Right ventricle myocardium inferior (tissue), 1 donor: ENCODE data around the gene RIMBP3B. TPM values are rescaled to one million over a fixed set of nuclear protein-coding genes. Genes with fewer than 3 reads are reported as not detected.
"Not testable (repeated sequence)": the region's sequence is repeated elsewhere in the genome, so short reads cannot be mapped to it uniquely, and the experiment has no call there.

Source experiments
- ATAC-seq: fragments of 200-7000 bp; cut with Tn5 transposase; one replicate; pipeline ENCODE4 v1.9.1; 2020; ENCODE audit warnings: mild to moderate bottlenecking, moderate library complexity
- DNase-seq: peaks from one replicate; pipeline ENCODE4 v3.0.0; 2021; ENCODE audit errors: missing footprints
- intact Hi-C: fragments of 100-400 bp; cut with DNase I; formaldehyde crosslinking; loops from one replicate; pipeline ENCODE4 v1.11.0; 2022
- total RNA-seq: library from RNA; stranded (reverse); fragmentation: NEBNext Ultra II Directional; extraction: Animal tissue kit (Norgen Biotek cat#: 25700); gene quantifications from one replicate; pipeline ENCODE4 v1.2.1, GENCODE V29; 2021
- donor health status: DM: no; HTN: yes; CAD: no; lungs with severe emphysema.

Gene RIMBP3B
- total RNA-seq, 1 donor from 2014 or later = 0.08 TPM

DNA sequence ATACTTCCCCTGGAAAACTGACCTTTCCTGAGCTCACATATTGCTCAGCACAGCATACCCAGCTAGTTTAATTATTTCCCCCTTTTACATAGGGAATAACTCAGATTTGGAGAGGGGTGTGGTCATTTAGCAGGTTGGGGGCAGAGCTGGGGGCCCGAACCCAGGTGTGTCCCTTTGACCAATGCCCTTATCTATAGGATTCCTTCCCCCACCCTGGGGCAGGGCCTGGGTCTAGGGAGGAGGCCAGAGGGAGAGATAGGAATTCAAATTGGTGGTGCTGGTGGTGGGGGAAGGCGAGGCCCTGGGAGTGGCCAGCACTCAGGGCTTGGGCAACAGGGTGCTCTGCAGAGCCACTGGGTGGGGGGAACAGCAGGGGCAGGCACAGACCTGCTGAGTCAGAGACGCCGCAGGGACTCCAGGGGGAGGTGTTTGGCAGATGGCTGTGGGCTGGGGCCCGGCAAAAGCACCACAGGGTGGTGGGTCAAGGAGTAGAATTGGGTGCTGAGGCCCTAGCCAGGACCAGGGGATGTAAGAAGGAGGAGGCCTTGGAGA lies 19.3 kb downstream of the RIMBP3B start:
- not testable (repeated sequence) for ATAC-seq, DNase-seq

DNA sequence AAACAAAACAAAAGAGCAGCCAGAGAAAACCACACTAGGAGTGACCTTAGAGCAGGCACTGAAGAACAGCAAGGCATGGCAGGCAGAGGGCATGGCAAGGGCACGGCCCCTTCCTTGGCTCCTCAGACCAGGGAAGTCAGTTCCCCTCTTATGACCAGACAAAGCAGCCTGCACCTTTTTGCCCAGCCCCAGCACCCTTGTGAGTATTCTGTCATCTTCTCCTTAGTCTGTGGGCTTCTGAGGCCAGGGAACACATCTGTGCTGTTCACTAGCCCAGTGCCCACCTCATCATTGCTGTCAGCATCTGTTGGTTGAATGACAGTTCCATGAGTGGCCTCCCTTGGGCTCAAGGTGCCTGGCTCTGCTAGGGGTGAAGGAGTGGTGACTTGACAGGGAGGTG lies 23.6 kb downstream of the RIMBP3B start:
- DNase-seq, ATAC-seq, intact Hi-C loops: not testable (repeated sequence)

More for the DNA sequence above, 19.3 kb downstream of the RIMBP3B start:
- intact Hi-C loops = not testable (repeated sequence)

DNA sequence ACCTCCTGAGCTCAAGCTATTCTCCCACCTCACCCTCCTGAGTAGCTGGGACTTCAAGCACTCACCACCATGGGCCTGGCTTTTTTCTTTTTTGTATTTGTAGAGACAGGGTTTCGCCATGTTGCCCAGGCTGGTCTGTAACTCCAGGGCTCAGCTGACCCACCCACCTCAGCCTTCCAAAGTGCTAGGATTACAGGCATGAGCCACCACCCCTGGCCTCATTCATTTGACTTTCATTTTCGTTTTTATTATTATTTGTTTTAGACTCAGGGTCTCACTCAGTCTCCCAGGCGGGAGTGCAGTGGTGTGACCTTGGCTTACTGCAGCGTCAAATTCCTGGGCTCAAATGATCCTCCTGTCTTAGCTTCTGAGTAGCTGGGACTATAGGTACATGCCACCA lies 24.2 kb downstream of the RIMBP3B start:
- DNase-seq, ATAC-seq, intact Hi-C loops: not testable (repeated sequence)

DNA sequence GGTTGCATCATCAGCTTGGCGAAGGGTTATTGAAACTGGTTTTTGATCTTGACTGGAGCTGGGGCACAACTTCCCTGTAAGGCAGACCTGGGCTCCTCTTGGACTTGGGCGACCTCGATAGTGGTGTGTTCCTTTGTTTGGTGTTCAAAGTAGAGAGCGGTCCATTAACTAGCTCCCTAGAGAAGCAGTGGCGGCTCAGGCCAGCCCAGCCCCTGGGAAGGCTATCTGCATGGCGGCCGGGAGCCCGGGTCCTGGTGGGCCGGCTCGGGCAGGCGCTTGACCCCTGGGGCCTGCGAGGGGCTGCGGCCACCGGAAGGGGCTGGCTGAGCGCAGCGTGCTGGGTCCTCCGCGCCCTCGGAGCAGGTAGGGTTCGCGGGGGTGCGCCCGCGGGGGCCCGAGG lies 32.8 kb downstream of the RIMBP3B start:
- intact Hi-C loops, DNase-seq, ATAC-seq: not testable (repeated sequence)

DNA sequence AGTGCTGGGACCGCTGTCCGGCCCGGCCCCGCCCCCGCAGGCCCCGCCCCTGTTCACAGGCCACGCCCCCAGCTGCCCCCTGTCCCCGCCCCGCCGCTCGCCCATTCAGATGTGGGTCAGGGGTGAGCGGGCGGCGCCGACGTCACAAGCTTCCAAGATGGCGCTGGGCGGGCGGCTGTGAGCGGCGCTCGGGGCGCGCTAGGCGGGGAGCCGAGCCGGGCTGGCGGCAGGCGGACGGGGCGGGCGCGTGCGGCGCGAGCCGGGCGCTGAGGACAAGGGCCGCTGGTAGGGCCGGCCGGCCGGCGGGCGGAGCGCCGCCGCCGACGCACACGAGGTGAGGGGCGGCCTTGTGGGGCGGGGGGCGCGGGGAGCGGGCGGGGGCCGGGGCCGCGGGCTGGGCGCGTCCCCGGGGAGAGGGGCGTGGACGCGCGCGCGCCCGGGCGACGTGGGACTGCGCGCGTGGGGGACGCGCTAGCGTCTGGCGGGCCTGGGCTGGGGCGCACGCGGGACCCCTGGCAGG lies 33.7 kb downstream of the RIMBP3B start, which contains the start of gene HIC2:
HIC2 (plus strand) TSS at position 145 of the 520 bp plus-strand sequence. CDS start 25,461 bp downstream, outside the sequence.
- intact Hi-C loops = not testable (repeated sequence)
- DNase-seq (peak; percentile 2), ATAC-seq (peak; percentile 96)

DNA sequence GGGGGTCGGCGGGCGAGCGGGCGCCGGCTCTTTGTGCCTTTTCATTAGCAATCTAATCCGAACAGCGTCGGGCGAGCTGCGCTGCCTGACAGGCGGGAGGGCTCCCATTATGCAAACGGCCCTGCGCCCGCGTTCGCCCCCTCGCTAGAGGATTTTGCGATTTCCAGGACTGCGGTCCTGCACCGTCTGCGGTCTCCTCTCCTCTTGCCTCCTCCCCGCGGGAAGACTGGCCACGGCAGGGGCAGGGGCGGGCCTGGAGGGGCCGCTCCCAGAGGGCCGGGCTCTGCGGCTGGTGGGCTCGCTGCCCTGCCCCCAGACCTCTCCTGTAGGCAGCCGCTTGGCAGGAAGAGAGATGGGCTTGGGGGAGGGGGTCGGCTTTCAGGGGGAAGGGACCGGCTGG lies 34.3 kb downstream of the RIMBP3B start:
- intact Hi-C loops = not testable (repeated sequence)
- peak; percentile 72 for DNase-seq
- peak; percentile 24 for ATAC-seq

DNA sequence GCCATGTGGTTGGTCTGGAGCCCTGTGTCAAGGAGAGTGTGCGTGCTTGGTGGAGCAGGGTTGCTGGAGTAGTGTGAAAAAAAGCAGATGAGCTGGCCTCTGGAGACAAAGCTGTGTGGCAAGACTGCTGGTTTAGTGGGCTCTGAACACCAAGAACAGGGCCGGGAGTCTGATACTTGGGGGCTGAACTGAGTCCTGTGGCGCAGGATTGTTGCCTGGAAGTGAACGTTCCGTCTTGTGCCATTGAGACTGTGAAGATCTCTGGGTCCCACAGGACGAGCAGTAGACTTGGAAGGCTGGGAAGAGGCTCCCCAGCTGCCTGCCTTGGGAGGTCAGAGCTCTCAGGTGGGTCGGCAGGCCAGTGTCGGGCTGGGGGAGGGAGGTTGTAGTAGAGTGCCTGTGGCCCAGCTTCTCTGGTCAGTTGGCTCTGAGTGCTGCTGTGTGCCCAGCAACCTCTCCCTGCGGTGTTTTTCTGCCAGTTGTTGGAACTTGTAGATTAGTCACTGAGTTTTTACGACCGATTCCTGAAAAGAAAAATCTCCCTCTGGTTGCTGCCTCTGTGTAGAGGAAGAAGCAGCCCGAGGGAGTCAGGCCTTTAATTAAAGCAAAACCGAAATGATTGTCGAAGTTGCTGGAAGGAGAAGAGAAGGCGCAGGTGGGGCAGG lies 35.6 kb downstream of the RIMBP3B start:
- ATAC-seq, intact Hi-C loops, DNase-seq: not testable (repeated sequence)

DNA sequence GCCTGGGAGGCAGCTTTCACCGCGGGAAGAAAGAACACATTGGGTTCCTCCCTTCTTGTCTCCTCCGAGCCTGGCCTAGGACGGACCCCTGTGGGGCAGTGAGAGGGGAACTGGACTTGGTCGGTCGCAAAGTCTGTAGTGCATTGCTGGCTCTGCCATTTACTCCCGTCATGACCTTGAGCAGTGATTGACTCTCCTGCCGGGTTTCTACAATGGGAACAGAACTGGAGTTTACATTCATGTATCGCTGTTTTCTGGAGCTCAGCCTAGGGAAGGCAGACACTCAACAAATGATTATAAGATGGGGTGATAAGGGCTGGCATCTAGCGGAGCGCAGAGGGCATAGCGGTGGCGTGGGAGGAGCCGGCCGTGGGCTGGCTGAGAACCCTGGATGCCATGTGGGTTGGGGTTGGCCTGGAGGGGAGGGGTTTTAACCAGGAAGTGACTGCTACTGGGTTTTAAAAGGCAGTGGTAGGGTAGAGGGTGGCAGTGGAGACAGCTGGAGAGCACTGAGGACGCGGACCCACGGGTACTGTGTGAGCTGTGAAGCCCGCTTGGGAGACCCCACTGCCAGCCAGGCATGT lies 36.7 kb downstream of the RIMBP3B start:
- ATAC-seq = peak; percentile 21
- DNase-seq, intact Hi-C loops: not testable (repeated sequence)

DNA sequence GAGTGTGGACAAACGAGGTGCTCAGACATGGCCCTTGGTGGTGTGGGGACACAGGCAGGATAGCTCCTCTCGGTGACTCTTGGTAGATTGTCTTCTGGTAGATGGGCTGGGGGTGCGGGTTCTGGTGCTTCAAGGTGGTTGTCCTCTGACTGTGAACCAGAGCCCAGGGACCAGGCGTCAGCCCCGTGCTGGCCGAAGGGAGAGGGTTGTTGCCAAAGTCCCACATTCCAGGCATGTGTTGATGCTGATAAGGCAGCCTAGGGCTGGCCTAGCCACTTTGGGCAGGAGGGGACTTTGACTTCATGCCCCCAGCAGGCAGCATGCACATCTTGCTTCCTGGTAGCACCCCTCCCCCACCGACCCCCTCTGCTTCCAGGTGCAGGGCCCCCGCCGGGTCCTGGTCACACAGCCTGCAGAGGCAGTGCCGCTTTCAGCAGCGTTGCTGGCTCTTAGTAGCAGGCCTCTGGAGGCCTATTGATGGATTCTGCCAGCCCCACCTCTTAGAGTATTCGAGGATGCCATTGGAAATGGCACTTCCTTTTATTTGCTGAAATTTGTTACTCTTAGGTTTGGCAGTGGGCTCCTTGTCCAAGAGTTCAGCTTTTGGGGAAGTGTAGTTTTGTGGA lies 40.6 kb downstream of the RIMBP3B start:
- ATAC-seq = peak; percentile 70
- DNase-seq, intact Hi-C loops: not testable (repeated sequence)

DNA sequence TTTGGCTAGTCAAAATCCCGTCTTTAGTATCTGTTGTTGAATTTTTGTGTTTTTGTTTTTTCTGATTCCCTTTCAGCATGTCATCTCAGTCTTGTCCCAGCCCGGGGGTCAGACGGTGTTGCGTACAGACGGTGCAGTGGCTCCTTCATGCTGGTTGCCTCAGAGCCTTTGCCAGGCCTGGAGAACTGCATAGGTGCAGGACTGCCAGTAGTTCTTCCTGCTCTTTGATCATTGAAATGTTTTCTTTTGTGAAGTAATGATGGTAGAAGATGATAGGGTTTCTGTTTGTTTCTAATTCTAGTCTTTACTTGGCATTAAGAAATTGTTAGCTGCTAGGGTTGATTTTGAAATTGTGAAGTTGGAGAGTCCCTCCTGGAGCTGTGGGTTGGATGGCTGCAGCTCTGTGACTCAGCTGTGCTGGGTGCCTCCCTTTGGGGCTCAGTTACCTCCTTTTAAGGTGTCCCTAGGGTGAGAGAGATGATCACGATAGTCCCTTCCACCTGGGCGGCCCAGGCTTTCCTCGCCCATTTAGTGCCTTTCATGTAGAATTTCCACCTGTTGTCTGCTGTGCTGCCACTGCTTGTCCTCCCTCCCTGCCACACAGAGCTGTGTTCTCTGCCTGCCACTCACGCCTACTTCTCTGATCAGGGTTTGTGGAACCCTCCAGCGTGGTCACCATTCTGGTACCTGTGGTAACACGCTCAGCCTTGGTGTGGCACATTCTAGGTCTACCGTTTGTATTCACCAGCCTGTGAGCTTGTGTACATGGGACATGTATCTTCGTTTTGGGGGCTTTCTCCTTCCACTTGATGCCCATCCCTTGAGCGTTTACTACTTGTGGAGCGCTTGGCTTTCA lies 51.1 kb downstream of the RIMBP3B start:
- ATAC-seq, DNase-seq, intact Hi-C loops: not testable (repeated sequence)

DNA sequence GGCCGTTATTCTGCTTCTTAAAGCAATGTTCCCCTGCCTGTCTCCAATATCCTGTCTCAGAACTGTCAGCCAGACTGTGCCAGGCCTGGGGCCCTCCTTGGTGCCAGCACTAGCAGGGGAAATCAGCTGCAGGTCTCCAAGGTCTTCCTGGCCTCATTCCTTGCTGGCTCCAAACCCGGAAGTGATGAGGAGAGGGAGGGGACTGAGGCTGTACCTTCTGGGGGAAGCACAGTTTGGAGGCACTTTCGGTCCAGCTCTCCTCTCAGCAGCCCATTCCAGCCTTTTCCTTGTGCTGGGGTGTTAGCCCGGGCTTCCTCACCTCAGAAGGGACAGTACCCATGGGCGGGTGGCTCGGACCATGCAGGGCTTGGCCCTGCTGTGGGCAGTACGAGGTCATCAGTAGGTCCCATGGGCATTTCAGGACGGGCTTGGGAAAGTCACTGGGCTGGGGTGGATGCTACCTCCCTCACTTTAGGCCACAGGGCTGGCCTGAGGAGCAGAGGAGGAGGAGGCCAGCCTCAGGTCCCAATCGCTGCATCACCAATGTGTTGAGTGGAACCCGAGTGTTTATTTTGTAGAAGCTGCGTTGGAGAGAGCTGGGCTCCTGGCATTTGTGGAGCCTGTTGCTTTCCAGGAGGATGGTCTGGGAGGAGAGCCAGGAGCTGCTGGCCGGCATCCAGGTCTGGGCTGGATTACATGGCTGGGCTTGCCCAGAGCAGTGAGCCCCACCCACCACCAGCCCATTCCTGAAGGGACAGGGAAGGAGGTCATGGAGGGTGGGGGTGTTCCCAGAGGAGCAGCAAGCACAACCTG lies 52.7 kb downstream of the RIMBP3B start:
- intact Hi-C loops, DNase-seq: not testable (repeated sequence)
- ATAC-seq = peak; percentile 86

DNA sequence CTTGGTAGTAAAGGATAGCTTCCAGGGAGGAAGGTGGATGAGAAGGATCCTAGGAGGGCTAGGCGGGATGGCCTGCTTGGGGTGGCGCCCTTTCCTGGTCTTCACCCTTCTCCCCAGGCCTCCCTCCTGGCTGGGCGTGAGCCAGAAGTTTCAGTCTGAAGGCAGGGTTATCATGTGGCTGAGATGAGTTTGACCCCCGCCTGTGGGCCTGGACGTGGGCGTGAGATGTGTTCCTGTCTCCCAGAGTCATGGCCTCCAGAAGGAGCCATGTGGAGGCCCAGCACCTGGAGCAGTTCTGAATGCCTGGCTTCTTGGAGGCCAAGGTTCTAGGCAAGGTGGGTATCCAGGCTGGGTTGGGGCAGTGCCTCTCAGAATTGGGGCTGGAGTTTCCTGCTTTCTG lies 54.5 kb downstream of the RIMBP3B start:
- ATAC-seq, DNase-seq, intact Hi-C loops: not testable (repeated sequence)

Other genes starting within 250 kb of the RIMBP3B start
- 1.4 TPM for gene HIC2, start 33.6 kb downstream of the RIMBP3B start, total RNA-seq
- gene TMEM191C, start 83.6 kb downstream of the RIMBP3B start, total RNA-seq = 1.2 TPM
- not detected for gene RIMBP3C, start 167.7 kb downstream of the RIMBP3B start, total RNA-seq
- 51.0 TPM for gene UBE2L3, start 184.0 kb downstream of the RIMBP3B start, total RNA-seq
- 5.4 TPM for gene YDJC, start 246.3 kb downstream of the RIMBP3B start, total RNA-seq
- 0.16 TPM for gene CCDC116, start 249.0 kb downstream of the RIMBP3B start, total RNA-seq